ENCODE results near the gene PARD3. TPM values are rescaled to one million over a fixed set of nuclear protein-coding genes. Genes with fewer than 3 reads are reported as not detected.

The PARD3 gene
- total RNA-seq, 1 experiment from 2014 or later, result 46.3 TPM

GRCh38 chr10:34637418-34637911 is 177.6 kb downstream of the PARD3 start:
- H3K4me3 ChIP-seq (replicated peaks in 1 of 2; ENCODE audit: low read depth in 1 of 2, low read length in 2 of 2), result no peak overlapping the region
- RAD21 ChIA-PET (ENCODE audit: low non-redundant PET in 1 of 2, low total read pairs in 2 of 2, uncharacterized antibody in 2 of 2, unreplicated experiment in 2 of 2), result no interaction called here
- CTCF ChIA-PET, result interaction anchor here (0.8 to 2.1 kb wide), 11 partner anchors 15 to 1444 kb away, joined by 3 to 14 read pairs (median 5); no protein-coding TSS in a partner anchor
- no peak overlapping the region for H3K9ac ChIP-seq (ENCODE audit: low read length)
- H3K27me3 ChIP-seq (ENCODE audit: insufficient read depth, low read length), result no peaks in the 10 kb centered on the region
- POLR2A ChIA-PET, result no interaction called here
- H3K9me2 ChIP-seq (ENCODE audit: insufficient read depth), result no peaks in the 10 kb centered on the region
- TF ChIP-seq RAD21 (IDR thresholded peaks at IDR 0.05; ENCODE audit: low read depth), result peak; percentile 82
- TF ChIP-seq TCF7L2 (IDR thresholded peaks at IDR 0.05; ENCODE audit: borderline replicate concordance, extremely low read depth, insufficient read depth, insufficient read length), result no peak
- TF ChIP-seq EGR1 (IDR thresholded peaks at IDR 0.05; ENCODE audit: low read depth), result no peak
- no peak for TF ChIP-seq POLR2AphosphoS5 (IDR thresholded peaks at IDR 0.05; ENCODE audit: low read depth, low read length)
- TF ChIP-seq, protein P1, sequence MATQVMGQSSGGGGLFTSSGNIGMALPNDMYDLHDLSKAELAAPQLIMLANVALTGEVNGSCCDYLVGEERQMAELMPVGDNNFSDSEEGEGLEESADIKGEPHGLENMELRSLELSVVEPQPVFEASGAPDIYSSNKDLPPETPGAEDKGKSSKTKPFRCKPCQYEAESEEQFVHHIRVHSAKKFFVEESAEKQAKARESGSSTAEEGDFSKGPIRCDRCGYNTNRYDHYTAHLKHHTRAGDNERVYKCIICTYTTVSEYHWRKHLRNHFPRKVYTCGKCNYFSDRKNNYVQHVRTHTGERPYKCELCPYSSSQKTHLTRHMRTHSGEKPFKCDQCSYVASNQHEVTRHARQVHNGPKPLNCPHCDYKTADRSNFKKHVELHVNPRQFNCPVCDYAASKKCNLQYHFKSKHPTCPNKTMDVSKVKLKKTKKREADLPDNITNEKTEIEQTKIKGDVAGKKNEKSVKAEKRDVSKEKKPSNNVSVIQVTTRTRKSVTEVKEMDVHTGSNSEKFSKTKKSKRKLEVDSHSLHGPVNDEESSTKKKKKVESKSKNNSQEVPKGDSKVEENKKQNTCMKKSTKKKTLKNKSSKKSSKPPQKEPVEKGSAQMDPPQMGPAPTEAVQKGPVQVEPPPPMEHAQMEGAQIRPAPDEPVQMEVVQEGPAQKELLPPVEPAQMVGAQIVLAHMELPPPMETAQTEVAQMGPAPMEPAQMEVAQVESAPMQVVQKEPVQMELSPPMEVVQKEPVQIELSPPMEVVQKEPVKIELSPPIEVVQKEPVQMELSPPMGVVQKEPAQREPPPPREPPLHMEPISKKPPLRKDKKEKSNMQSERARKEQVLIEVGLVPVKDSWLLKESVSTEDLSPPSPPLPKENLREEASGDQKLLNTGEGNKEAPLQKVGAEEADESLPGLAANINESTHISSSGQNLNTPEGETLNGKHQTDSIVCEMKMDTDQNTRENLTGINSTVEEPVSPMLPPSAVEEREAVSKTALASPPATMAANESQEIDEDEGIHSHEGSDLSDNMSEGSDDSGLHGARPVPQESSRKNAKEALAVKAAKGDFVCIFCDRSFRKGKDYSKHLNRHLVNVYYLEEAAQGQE (IDR thresholded peaks at IDR 0.05; ENCODE audit: low read depth), result no peak
- TF ChIP-seq EZH2 (IDR thresholded peaks at IDR 0.05), result no peak
- no peak for TF ChIP-seq ELF1 (IDR thresholded peaks at IDR 0.05; ENCODE audit: borderline replicate concordance, low read depth)
- no peak for TF ChIP-seq YY1 (IDR thresholded peaks at IDR 0.05; ENCODE audit: extremely low read depth, insufficient replicate concordance, low read depth, low read length)
- TF ChIP-seq, protein P2, sequence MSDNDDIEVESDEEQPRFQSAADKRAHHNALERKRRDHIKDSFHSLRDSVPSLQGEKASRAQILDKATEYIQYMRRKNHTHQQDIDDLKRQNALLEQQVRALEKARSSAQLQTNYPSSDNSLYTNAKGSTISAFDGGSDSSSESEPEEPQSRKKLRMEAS (IDR thresholded peaks at IDR 0.05), result no peak
- no peak for TF ChIP-seq POLR2A (IDR thresholded peaks at IDR 0.05; ENCODE audit: borderline replicate concordance, extremely low read depth, insufficient read depth, insufficient read length)
- peak; percentile 66 to 99 (median 99) for TF ChIP-seq CTCF (IDR thresholded peaks at IDR 0.05 in 2 of 3, conservative IDR thresholded peaks at IDR 0.05 in 1 of 3; ENCODE audit: borderline replicate concordance in 1 of 3, insufficient read depth in 1 of 3, low read depth in 2 of 3, low read length in 2 of 3)
- TF ChIP-seq ATF3 (IDR thresholded peaks at IDR 0.05), result no peak
- TF ChIP-seq CBX3 (IDR thresholded peaks at IDR 0.05; ENCODE audit: low read depth), result no peak
- peak; percentile 71 for ATAC-seq
- H4K20me1 ChIP-seq (ENCODE audit: insufficient read depth), result peaks cover 7% of the 10 kb centered on the region
- H2AFZ ChIP-seq (ENCODE audit: low read depth, low read length, poor library complexity, severe bottlenecking), result no peak overlapping the region
- no peaks in the 10 kb centered on the region for H3K9me3 ChIP-seq (ENCODE audit: control insufficient read depth in 1 of 2, insufficient read depth in 1 of 2, low read depth in 1 of 2, low read length in 2 of 2)
- peaks cover 23% of the 10 kb centered on the region; the same call in 1 of the 2 replicates for H3K79me2 ChIP-seq (ENCODE audit: insufficient read depth, low read length)
- H3K27ac ChIP-seq (ENCODE audit: low read depth, low read length), result no peak overlapping the region
- DNase-seq (ENCODE audit: low read depth, low spot score), result peak; percentile 10
- H3K36me3 ChIP-seq (ENCODE audit: control insufficient read depth in 1 of 2, insufficient read depth in 2 of 2, low read length in 2 of 2), result no peaks in the 10 kb centered on the region
- H3K4me1 ChIP-seq (ENCODE audit: control insufficient read depth in 1 of 2, insufficient read depth in 2 of 2, low read length in 2 of 2), result no peaks in the 10 kb centered on the region
- no peak overlapping the region for H3K4me2 ChIP-seq (ENCODE audit: low read length)
- intact Hi-C loops (cut with micrococcal nuclease), result loop anchor here (5.0 to 10.0 kb wide), 3 partner anchors 233 to 1625 kb away; no protein-coding TSS in a partner anchor
- no TSS peak for BruUV-seq (replicated peaks)

Measured in HCT116 (cell line).